WERI-Rb-1 (cell line): ENCODE results near the gene LOX.

ENCODE experiments used
- DNase-seq: peaks from one replicate; pipeline ENCODE4 v3.0.0-alpha.2; 2020
- H3K27ac ChIP-seq: fragments of 250-450 bp; sonication (Bioruptor Pico); 2 replicates; pipeline ENCODE4 v1.5.1; 2020; ENCODE audit warnings: mild to moderate bottlenecking, moderate library complexity
- H3K27me3 ChIP-seq: fragments of 250-450 bp; sonication (Bioruptor Pico); 2 replicates; pipeline ENCODE4 v1.5.1; 2021; ENCODE audit warnings: mild to moderate bottlenecking, low read depth, moderate library complexity; ENCODE audit not compliant: insufficient read depth, severe bottlenecking
- H3K36me3 ChIP-seq: fragments of 250-450 bp; sonication (Bioruptor Pico); 2 replicates; pipeline ENCODE4 v1.5.1; 2020; ENCODE audit warnings: mild to moderate bottlenecking, moderate library complexity
- H3K4me3 ChIP-seq: 2 replicates; pipeline ENCODE4 v1.5.1; 2011; ENCODE audit warnings: low read depth, mild to moderate bottlenecking, control low read depth, low read length
- H3K9me3 ChIP-seq: fragments of 250-450 bp; sonication (Bioruptor Pico); 2 replicates; pipeline ENCODE4 v1.5.1; 2021; ENCODE audit warnings: mild to moderate bottlenecking, moderate library complexity; ENCODE audit not compliant: severe bottlenecking
- TF ChIP-seq, protein P1 (sequence below): IDR thresholded peaks from 2 replicates; pipeline ENCODE4 v1.5.1; 2011; ENCODE audit warnings: low read depth, mild to moderate bottlenecking, control low read depth, inconsistent platforms, low read length

The LOX gene

DNA sequence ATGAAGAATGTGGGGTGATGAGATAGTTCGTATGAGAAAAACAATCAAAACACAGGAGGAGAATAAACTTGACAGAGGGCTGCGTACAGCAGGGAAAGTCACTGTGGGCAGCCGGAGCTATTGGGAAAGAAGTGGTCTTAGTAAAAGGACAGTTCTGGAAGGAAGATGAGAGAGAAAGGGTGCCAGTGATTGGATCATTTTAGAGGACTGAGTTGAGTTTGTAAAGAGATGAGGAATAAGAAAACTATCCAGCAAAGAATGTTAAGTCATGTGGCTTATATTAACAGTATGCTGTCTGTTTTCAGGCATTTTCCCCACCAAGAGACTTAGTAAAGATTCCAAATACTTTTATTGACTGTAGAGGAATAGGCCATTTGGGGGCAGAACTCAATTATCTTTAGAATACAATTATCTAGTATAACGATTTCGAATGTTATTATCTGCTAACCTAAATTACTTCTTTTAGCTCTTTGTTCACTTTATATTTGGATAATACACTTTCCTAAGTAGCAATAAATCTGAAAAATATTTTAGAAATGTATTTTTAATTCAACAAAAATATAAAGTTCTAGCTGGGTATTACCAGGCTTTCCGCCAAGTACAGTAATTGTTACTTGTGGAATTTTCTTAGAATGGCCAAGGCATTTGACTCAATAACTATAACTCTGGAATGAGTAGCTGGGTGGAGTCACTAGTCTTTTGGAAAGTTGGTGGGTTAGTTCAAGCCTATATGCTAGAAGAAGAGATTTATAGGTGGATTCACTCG is 15.5 kb upstream of the LOX start:
- TF ChIP-seq, protein P1, sequence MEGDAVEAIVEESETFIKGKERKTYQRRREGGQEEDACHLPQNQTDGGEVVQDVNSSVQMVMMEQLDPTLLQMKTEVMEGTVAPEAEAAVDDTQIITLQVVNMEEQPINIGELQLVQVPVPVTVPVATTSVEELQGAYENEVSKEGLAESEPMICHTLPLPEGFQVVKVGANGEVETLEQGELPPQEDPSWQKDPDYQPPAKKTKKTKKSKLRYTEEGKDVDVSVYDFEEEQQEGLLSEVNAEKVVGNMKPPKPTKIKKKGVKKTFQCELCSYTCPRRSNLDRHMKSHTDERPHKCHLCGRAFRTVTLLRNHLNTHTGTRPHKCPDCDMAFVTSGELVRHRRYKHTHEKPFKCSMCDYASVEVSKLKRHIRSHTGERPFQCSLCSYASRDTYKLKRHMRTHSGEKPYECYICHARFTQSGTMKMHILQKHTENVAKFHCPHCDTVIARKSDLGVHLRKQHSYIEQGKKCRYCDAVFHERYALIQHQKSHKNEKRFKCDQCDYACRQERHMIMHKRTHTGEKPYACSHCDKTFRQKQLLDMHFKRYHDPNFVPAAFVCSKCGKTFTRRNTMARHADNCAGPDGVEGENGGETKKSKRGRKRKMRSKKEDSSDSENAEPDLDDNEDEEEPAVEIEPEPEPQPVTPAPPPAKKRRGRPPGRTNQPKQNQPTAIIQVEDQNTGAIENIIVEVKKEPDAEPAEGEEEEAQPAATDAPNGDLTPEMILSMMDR: no peak
- Histone ChIP-seq H3K4me3 (no peak overlapping the region), H3K27ac (no peak overlapping the region), H3K27me3 (no peaks in the 10 kb centered on the region), H3K9me3 (no peaks in the 10 kb centered on the region), H3K36me3 (no peaks in the 10 kb centered on the region)
- DNase-seq: no peak

GRCh38 chr5:122091936-122092600 is 14.0 kb upstream of the LOX start:
- H3K4me3 ChIP-seq: no peak overlapping the region
- no peaks in the 10 kb centered on the region for H3K27me3 ChIP-seq
- no peaks in the 10 kb centered on the region for H3K9me3 ChIP-seq
- TF ChIP-seq, protein P1: peak; percentile 17; the same call in 1 of the 2 replicates
- H3K36me3 ChIP-seq: no peaks in the 10 kb centered on the region
- H3K27ac ChIP-seq: no peak overlapping the region
- DNase-seq: no peak

DNA sequence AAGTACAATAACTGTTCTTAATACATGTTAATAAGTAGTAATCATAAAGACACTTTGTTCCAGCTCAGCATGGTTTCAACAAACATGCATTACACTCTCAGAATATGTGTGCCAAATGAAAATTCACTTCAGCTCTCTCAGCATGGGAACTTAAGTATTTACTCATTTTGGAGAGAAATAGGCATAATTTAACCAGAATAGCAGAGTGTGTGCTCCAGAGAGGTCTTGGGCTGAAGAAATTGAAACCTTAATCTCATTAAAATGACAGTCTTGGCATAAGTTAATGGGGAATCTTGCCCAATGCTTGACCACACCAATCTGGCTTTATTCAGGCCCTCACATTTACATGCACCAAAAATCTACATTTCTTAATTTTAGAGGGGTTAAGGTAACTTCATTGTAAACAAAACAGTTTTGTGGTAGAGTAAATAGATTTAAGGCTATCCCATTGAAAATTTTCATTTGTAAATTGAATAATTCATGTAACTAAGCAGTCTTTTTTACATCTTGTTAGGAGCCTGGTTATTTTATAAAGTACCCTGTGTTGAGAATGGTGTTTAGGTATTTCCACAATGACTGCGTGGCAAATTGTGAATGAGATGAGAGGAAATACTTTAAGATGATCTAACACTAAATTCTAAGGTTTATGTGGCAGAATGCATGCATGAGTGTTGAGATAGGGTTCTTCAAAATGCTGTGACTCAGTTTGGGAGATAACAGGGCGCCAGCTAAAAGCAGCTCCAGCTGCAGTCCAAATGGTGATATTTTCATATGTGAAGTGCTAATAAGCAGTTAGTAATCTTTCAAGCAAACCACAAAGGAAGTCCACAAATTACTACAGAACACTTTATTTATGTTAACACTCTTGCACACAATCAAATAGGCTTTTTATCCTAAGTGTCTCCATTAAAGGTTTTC is 11.3 kb upstream of the LOX start:
- Histone ChIP-seq H3K27me3 (no peaks in the 10 kb centered on the region), H3K36me3 (no peaks in the 10 kb centered on the region), H3K27ac (no peak overlapping the region), H3K4me3 (no peak overlapping the region), H3K9me3 (no peaks in the 10 kb centered on the region)
- DNase-seq: no peak
- TF ChIP-seq, protein P1: no peak

- TF ChIP-seq, protein P1: no peak
- Histone ChIP-seq H3K9me3 (no peaks in the 10 kb centered on the region), H3K27me3 (no peaks in the 10 kb centered on the region), H3K36me3 (no peaks in the 10 kb centered on the region), H3K27ac (no peak overlapping the region), H3K4me3 (no peak overlapping the region)
- DNase-seq: no peak
These were observed 7.0 kb upstream of the LOX start for GRCh38 chr5:122085041-122085440.

- H3K9me3 ChIP-seq: no peaks in the 10 kb centered on the region
- TF ChIP-seq, protein P1: no peak
These were observed 5.5 kb upstream of the LOX start for GRCh38 chr5:122083535-122083934.

More at GRCh38 chr5:122083535-122083934, 5.5 kb upstream of the LOX start:
- Histone ChIP-seq H3K27ac (no peak overlapping the region), H3K4me3 (no peak overlapping the region), H3K36me3 (no peaks in the 10 kb centered on the region), H3K27me3 (no peaks in the 10 kb centered on the region)
- no peak for DNase-seq
